Stomach (tissue), 9 donors: ENCODE results near the gene BCL2L1. TPM values are rescaled to one million over a fixed set of nuclear protein-coding genes. Genes with fewer than 3 reads are reported as not detected.

Experiments used
- DNase-seq, 2 donors: peaks; one replicate each; pipeline versions ENCODE4 v3.0.0 to v3.0.0-alpha.2; 2013 to 2019
- H3K27ac ChIP-seq, 5 donors: fragments of 200-600 bp in 4 of 5; sonication (generic) in 4 of 5; one replicate each; pipeline ENCODE4 v1.5.1; 2013 to 2019; ENCODE audit warnings: mild to moderate bottlenecking in 1 of 5, moderate library complexity in 1 of 5
- H3K27me3 ChIP-seq, 3 donors: fragments of 200-600 bp; sonication (generic); one replicate each; pipeline ENCODE4 v1.5.1; 2017 to 2019; ENCODE audit warnings: mixed run types in 1 of 3
- H3K36me3 ChIP-seq, 4 donors: fragments of 200-600 bp; sonication (generic); 1 replicate in 3 of 4; 2 replicates in 1 of 4; pipeline ENCODE4 v1.5.1; 2016 to 2019
- H3K4me1 ChIP-seq, 4 donors: fragments of 200-600 bp; sonication (generic); one replicate each; pipeline ENCODE4 v1.5.1; 2016 to 2019
- H3K4me3 ChIP-seq, 4 donors: fragments of 200-600 bp; sonication (generic) in 3 of 4; one replicate each; pipeline ENCODE4 v1.5.1; 2016 to 2019; ENCODE audit warnings: mild to moderate bottlenecking in 1 of 4
- H3K9me3 ChIP-seq, 4 donors: fragments of 200-600 bp; sonication (generic); one replicate each; pipeline ENCODE4 v1.5.1; 2016 to 2019
- EP300 ChIP-seq: sonication (generic); formaldehyde crosslinking; IDR thresholded peaks from one replicate; pipeline ENCODE4 v1.6.1; 2017; ENCODE audit warnings: antibody characterized with exemption
- POLR2A ChIP-seq, 4 donors: fragments of 450-650 bp; IDR thresholded peaks; one replicate each; pipeline ENCODE4 v1.6.1; 2016; ENCODE audit warnings: antibody characterized with exemption in 4 of 4, control low read depth in 2 of 4, mild to moderate bottlenecking in 1 of 4, moderate library complexity in 1 of 4
- POLR2AphosphoS5 ChIP-seq, 3 donors: sonication (generic); formaldehyde crosslinking; IDR thresholded peaks; one replicate each; pipeline ENCODE4 v1.6.1; 2016; ENCODE audit warnings: antibody characterized with exemption in 3 of 3
- WGBS, 5 donors: extraction: QIAGEN DNeasy Blood & Tissue Kit in 3 of 5; methylation state at CpG; one replicate each; pipeline versions ENCODE4 v1.1.5 to v1.1.7; 2013 to 2018; 5-methylcytosine and 5-hydroxymethylcytosine counted together
- intact Hi-C: fragments of 100-400 bp; cut with DNase I; formaldehyde crosslinking; loops from one replicate; pipeline ENCODE4 v1.15.1; 2023; ENCODE audit warnings: low total_unique reads
- polyA plus RNA-seq, 3 donors: library from polyadenylated mRNA; stranded (reverse); fragments of 200-250 nt; gene quantifications; one replicate each; pipeline ENCODE4 v1.2.3, GENCODE V29; 2013
- total RNA-seq, 5 donors: library from RNA; depleted of rRNA; stranded (reverse); fragments of >200 nt; gene quantifications; one replicate each; pipeline versions ENCODE4 v1.1.0 to v1.2.3, GENCODE V29; 2014 to 2016
- TF ChIP-seq, protein P1 (sequence below), 7 experiments: fragments of 450-650 bp in 4 of 7; fragments of 200-600 bp in 3 of 7; sonication (generic) in 3 of 7; IDR thresholded peaks; one replicate each; pipeline ENCODE4 v1.5.1; 2016 to 2019; ENCODE audit warnings: antibody characterized with exemption in 7 of 7, control low read depth in 2 of 7, mild to moderate bottlenecking in 1 of 7
- donor health status: healthy with polysubstance abuse.
- donor health status: Bipolar disorder and iron deficiency.
- donor health status: healthy.

The BCL2L1 gene
- total and polyA plus RNA-seq, 8 donors: 47.1 to 210 (median 70.8) TPM

DNA sequence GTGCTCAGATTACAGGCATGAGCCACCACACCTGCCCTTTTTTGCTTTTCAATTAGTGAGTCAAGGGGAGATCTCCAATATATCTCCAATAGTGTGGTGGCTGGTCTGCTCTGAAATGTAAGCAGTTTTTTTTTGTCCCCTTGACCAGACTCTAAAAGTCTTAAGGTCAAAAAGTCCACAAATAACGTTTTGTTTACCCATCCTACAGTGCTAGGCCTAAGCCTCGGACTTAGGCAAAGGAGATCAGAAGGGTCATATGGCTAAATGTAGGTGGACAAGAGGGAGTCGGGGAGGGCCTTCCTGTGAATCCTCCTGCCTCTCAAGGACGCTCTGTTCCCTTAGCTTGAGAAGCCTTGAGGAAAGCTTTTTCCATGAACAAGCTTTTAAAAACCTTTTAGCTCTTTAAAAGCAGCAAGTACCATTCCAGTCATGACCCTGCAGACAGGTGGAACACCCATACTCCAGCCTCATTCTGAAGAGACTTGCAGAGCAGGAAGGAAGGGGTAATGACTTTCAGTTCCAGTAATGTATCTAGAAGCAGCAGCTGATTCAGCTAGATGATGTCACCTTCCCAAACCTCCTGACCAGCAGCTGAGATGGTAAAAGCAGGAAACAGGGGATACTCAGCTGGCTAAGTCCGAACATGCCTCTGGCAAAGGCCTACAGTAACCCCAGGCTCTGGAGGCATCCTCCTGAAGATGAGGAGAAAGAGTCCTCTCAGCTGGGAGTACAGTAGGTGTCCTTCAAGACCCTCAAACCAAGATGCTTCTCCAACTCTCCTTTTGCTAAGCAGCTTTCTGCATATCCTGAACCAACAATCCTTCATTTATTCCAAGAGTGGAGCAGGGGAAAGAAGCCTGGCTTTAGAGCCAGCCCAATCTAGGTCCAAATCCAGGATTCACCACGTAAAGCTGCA is 23.6 kb downstream of the BCL2L1 start:
- peak; percentile 59 to 92 for DNase-seq
- 31 to 37% (median 34%) methylated on average over 6 of the region's 6 CpGs for WGBS, 5 donors
- peaks cover 0 to 37% (median 14%) of the 10 kb centered on the region in 4 donors for H3K36me3 ChIP-seq
- H3K27ac ChIP-seq: peak overlapping the region; percentile 80 to 98 (median 86)
- peaks cover 53 to 82% (median 64%) of the 10 kb centered on the region in 4 donors for H3K4me1 ChIP-seq
- no peak overlapping the region for H3K4me3 ChIP-seq
- H3K9me3 ChIP-seq: no peaks in the 10 kb centered on the region
- peak in 2 of 3 donors; percentile 76 to 92 for TF ChIP-seq POLR2AphosphoS5 (IDR thresholded peaks at IDR 0.05)
- no peak for TF ChIP-seq POLR2A (IDR thresholded peaks at IDR 0.05)
- no peak for TF ChIP-seq EP300
- TF ChIP-seq, protein P1, sequence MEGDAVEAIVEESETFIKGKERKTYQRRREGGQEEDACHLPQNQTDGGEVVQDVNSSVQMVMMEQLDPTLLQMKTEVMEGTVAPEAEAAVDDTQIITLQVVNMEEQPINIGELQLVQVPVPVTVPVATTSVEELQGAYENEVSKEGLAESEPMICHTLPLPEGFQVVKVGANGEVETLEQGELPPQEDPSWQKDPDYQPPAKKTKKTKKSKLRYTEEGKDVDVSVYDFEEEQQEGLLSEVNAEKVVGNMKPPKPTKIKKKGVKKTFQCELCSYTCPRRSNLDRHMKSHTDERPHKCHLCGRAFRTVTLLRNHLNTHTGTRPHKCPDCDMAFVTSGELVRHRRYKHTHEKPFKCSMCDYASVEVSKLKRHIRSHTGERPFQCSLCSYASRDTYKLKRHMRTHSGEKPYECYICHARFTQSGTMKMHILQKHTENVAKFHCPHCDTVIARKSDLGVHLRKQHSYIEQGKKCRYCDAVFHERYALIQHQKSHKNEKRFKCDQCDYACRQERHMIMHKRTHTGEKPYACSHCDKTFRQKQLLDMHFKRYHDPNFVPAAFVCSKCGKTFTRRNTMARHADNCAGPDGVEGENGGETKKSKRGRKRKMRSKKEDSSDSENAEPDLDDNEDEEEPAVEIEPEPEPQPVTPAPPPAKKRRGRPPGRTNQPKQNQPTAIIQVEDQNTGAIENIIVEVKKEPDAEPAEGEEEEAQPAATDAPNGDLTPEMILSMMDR (IDR thresholded peaks at IDR 0.05): no peak
- intact Hi-C loops: no loop called here
- no peaks in the 10 kb centered on the region for H3K27me3 ChIP-seq

DNA sequence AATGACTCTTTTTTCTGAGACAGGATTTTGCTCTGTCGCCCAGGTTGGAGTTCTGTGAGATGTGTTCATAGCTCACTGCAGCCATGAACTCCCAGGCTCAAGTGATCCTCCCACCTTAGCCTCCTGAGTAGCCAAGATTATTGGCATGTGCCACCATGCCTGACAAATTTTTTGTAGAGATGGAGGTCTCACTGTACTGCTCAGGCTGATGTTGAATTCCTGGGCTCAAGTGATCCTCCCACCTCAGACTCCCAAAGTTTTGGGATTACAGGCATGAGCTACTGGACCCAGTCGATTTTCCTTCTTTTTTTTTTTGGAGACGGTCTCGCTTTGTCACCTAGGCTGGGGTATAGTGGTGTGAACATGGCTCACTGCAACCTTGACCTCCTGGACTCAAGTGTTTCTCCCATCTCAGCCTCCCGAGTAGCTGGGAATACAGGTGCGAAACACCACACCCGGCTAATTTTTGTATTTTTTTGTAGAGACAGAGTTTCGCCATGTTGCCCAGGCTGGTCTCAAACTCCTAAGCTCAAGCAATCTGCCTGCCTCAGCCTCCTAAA is 24.3 kb downstream of the BCL2L1 start:
- Histone ChIP-seq H3K4me3 (no peak overlapping the region), H3K9me3 (no peaks in the 10 kb centered on the region), H3K27me3 (no peaks in the 10 kb centered on the region), H3K36me3 (peaks cover 0 to 44% (median 17%) of the 10 kb centered on the region in 4 donors), H3K27ac (peak overlapping the region; percentile 80 to 98 (median 86)), H3K4me1 (peaks cover 58 to 85% (median 64%) of the 10 kb centered on the region in 4 donors)
- intact Hi-C loops: no loop called here
- 92 to 95% (median 93%) methylated on average over 8 of the region's 8 CpGs for WGBS, 5 donors
- DNase-seq: no peak
- no peak for TF ChIP-seq POLR2AphosphoS5 (IDR thresholded peaks at IDR 0.05)

DNA sequence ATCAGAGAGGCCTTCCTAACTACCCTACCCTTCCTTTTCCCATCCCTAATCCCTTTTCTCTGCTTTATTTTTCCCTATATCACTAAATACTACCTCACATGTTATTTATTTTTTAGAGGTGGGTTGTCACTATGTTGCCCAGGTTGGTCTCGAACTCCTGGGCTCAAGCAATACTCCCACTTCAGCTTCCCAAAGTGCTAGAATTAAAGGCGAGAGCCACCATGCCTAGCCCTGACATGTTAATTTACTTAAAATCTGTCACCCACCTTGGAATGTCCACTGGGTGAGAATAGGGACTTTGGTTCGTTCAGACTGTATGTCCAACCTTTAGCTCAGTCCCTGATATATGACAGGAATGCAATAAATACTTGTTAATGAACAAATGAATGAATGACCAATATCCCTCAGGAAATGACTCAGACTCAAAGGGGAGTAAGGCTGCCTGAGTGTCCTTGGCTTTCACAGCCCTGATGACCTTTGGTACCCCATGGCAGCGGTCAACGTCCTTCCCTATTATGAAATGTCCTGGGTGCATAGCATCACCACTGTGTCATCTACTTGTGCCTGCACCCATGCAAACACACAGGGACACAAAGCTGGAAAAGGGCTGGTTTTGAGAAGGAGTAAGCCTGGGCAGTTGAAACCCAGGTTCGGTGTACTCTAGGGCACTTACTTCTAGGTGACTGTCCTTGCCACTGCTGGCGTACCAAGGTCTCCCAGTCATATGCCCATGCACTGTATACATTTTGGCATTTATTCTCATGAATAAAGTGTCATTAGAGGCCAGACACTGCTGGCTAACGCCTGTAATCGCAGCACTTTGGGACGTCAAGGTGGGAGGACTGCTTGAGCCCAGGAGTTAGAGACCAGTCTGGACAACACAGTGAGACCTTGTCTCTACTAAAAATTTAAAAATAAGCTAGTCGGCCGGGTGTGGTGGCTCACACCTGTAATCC is 26.5 kb downstream of the BCL2L1 start:
- Histone ChIP-seq H3K36me3 (peaks cover 0 to 48% (median 31%) of the 10 kb centered on the region in 4 donors), H3K9me3 (no peaks in the 10 kb centered on the region), H3K27ac (peak overlapping the region in 4 of 5 donors; percentile 59 to 98 (median 86)), H3K4me3 (no peak overlapping the region), H3K4me1 (peaks cover 55 to 89% (median 66%) of the 10 kb centered on the region in 4 donors), H3K27me3 (no peaks in the 10 kb centered on the region)
- WGBS, 5 donors: 82 to 87% (median 87%) methylated on average over 12 of the region's 12 CpGs
- TF ChIP-seq EP300 (no peak), POLR2A (IDR thresholded peaks at IDR 0.05) (no peak), POLR2AphosphoS5 (IDR thresholded peaks at IDR 0.05) (peak in 2 of 3 donors; percentile 35 to 64)
- TF ChIP-seq, protein P1 (IDR thresholded peaks at IDR 0.05): no peak
- no peak for DNase-seq
- intact Hi-C loops: no loop called here

DNA sequence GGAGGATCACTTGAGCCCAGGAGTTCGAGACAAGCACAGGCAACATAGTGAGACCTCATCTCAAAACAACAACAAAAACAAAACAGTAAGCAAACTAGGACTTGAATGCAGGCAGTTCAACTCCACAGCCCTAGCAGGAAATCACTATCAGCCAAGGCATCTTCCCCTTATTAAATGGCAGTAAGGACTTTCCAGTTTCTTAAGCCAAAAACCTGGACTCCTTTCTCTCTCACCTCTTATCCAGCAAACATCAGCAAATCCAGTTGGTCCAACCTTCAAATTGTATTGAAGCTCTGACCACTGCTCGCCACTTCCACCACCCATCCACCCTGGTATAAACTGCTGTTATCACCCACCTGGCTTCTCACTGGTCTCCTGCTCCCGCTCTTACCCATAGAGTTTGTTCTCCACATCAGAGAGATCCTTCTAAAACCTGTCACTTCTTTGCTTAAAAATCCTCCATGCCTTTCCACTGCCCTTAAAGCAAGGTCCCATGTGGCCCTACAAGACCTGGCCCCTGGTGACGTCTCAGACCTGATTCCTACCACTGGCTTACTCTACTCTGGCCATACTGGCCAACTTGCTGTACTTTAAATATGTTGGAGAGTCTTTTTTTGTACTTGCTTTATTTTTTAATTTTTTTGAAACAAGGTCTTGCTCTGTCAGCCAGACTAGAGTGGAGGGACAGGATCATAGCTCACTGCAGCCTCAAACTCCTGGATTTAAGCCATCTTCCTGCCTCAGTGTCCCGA is 27.6 kb downstream of the BCL2L1 start:
- WGBS, 5 donors: 75 to 87% (median 84%) methylated on average over 5 of the region's 5 CpGs
- no peak for DNase-seq

More for the DNA sequence above, 27.6 kb downstream of the BCL2L1 start:
- H3K36me3 ChIP-seq: peaks cover 0 to 51% (median 37%) of the 10 kb centered on the region in 4 donors
- no peaks in the 10 kb centered on the region for H3K27me3 ChIP-seq
- intact Hi-C loops: no loop called here
- peaks cover 50 to 90% (median 59%) of the 10 kb centered on the region in 4 donors for H3K4me1 ChIP-seq
- H3K9me3 ChIP-seq: no peaks in the 10 kb centered on the region
- TF ChIP-seq, protein P1 (IDR thresholded peaks at IDR 0.05): no peak
- TF ChIP-seq EP300 (no peak), POLR2A (IDR thresholded peaks at IDR 0.05) (no peak), POLR2AphosphoS5 (IDR thresholded peaks at IDR 0.05) (no peak)
- H3K27ac ChIP-seq: peak overlapping the region in 4 of 5 donors; percentile 47 to 98 (median 74)
- H3K4me3 ChIP-seq: no peak overlapping the region
